ENCODE measurements around the gene ALMS1.

DNA sequence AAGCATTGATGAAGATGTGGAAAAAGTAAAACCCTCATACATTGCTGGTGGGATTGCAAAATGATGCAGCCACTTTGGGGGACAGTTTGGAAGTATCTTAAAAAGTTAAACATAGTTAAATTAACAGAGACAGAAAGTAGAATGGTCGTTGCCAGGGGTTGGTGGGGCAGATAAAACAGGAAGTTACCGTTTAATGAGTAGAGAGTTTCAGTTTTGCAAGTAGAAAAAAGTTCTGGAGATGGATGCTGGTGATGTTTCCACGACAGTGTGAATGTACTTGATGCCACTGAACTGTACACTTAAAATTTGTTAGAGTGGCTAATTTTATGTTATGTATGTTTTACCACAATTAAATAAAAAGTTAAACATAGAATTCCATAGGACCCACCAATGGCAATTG, 47.8 kb upstream of the ALMS1 start:
- TF ChIP-seq, protein P1, sequence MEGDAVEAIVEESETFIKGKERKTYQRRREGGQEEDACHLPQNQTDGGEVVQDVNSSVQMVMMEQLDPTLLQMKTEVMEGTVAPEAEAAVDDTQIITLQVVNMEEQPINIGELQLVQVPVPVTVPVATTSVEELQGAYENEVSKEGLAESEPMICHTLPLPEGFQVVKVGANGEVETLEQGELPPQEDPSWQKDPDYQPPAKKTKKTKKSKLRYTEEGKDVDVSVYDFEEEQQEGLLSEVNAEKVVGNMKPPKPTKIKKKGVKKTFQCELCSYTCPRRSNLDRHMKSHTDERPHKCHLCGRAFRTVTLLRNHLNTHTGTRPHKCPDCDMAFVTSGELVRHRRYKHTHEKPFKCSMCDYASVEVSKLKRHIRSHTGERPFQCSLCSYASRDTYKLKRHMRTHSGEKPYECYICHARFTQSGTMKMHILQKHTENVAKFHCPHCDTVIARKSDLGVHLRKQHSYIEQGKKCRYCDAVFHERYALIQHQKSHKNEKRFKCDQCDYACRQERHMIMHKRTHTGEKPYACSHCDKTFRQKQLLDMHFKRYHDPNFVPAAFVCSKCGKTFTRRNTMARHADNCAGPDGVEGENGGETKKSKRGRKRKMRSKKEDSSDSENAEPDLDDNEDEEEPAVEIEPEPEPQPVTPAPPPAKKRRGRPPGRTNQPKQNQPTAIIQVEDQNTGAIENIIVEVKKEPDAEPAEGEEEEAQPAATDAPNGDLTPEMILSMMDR (IDR thresholded peaks at IDR 0.05) = no peak
- no peak for TF ChIP-seq POLR2A (IDR thresholded peaks at IDR 0.05)

All from ovary (tissue), 3 donors.